Trophoblast cell (in vitro differentiated cells and primary cell): ENCODE results near the gene XXYLT1.

Source experiments
- DNase-seq, 2 donors: peaks; one replicate each; pipeline ENCODE4 v3.0.0-alpha.2; 2016
- H2AFZ ChIP-seq: 2 replicates; pipeline ENCODE4 v1.6.1; 2013; ENCODE audit warnings: low read length, moderate library complexity, mild to moderate bottlenecking; ENCODE audit not compliant: insufficient read depth, poor library complexity
- H2AK5ac ChIP-seq: 2 replicates; pipeline ENCODE4 v1.6.1; 2013; ENCODE audit warnings: mild to moderate bottlenecking, low read length
- H2BK120ac ChIP-seq: 2 replicates; pipeline ENCODE4 v1.6.1; 2013; ENCODE audit warnings: low read length, mild to moderate bottlenecking, moderate library complexity; ENCODE audit not compliant: insufficient read depth, poor library complexity
- H2BK12ac ChIP-seq: 2 replicates; pipeline ENCODE4 v1.6.1; 2013; ENCODE audit warnings: mild to moderate bottlenecking, low read length, moderate library complexity
- H2BK5ac ChIP-seq: 2 replicates; pipeline ENCODE4 v1.6.1; 2013; ENCODE audit warnings: low read length, low read depth, moderate library complexity, mild to moderate bottlenecking; ENCODE audit not compliant: poor library complexity
- H3K14ac ChIP-seq: 2 replicates; pipeline ENCODE4 v1.6.1; 2013; ENCODE audit warnings: mild to moderate bottlenecking, low read length
- H3K18ac ChIP-seq: 2 replicates; pipeline ENCODE4 v1.6.1; 2013; ENCODE audit warnings: mild to moderate bottlenecking, low read length
- H3K23ac ChIP-seq: 2 replicates; pipeline ENCODE4 v1.6.1; 2013; ENCODE audit warnings: low read length
- H3K27ac ChIP-seq: 2 replicates; pipeline ENCODE4 v1.5.1; 2013; ENCODE audit warnings: low read depth, mild to moderate bottlenecking, inconsistent platforms, low read length, moderate library complexity
- H3K27me3 ChIP-seq: 2 replicates; pipeline ENCODE4 v1.6.1; 2013; ENCODE audit warnings: inconsistent platforms, mild to moderate bottlenecking, low read length, moderate library complexity; ENCODE audit not compliant: insufficient read depth
- H3K36me3 ChIP-seq, 2 experiments: 1 replicate in 1 of 2; 2 replicates in 1 of 2; pipeline ENCODE4 v1.6.1; 2013; ENCODE audit warnings: low read length in 2 of 2, mild to moderate bottlenecking in 2 of 2, moderate library complexity in 1 of 2; ENCODE audit not compliant: insufficient read depth in 2 of 2, control insufficient read depth in 1 of 2
- H3K4ac ChIP-seq: 2 replicates; pipeline ENCODE4 v1.6.1; 2013; ENCODE audit warnings: low read depth, mild to moderate bottlenecking, low read length, moderate library complexity
- H3K4me1 ChIP-seq, 2 experiments: 1 replicate in 1 of 2; 2 replicates in 1 of 2; pipeline ENCODE4 v1.6.1; 2013; ENCODE audit warnings: low read length in 2 of 2, mild to moderate bottlenecking in 2 of 2, moderate library complexity in 1 of 2; ENCODE audit not compliant: insufficient read depth in 2 of 2, control insufficient read depth in 1 of 2
- H3K4me2 ChIP-seq: 2 replicates; pipeline ENCODE4 v1.6.1; 2013; ENCODE audit warnings: inconsistent platforms, mild to moderate bottlenecking, low read length, moderate library complexity
- H3K4me3 ChIP-seq: 2 replicates; pipeline ENCODE4 v1.5.1; 2013; ENCODE audit warnings: mild to moderate bottlenecking, low read depth, low read length, inconsistent platforms
- H3K79me1 ChIP-seq: one replicate; pipeline ENCODE4 v1.6.1; 2013; ENCODE audit warnings: low read length
- H3K79me2 ChIP-seq: 2 replicates; pipeline ENCODE4 v1.6.1; 2013; ENCODE audit warnings: low read length, mild to moderate bottlenecking; ENCODE audit not compliant: control insufficient read depth, insufficient read depth, poor library complexity
- H3K9ac ChIP-seq: 2 replicates; pipeline ENCODE4 v1.6.1; 2013; ENCODE audit warnings: mild to moderate bottlenecking, low read length
- H3K9me3 ChIP-seq: 2 replicates; pipeline ENCODE4 v1.6.1; 2013; ENCODE audit warnings: low read depth, mild to moderate bottlenecking, control low read depth, inconsistent platforms, low read length; ENCODE audit not compliant: insufficient read depth
- H4K12ac ChIP-seq: 2 replicates; pipeline ENCODE4 v1.6.1; 2013; ENCODE audit warnings: low read depth, mild to moderate bottlenecking, low read length, moderate library complexity
- H4K8ac ChIP-seq: 2 replicates; pipeline ENCODE4 v1.6.1; 2013; ENCODE audit warnings: low read depth, mild to moderate bottlenecking, low read length, moderate library complexity
- H4K91ac ChIP-seq: one replicate; pipeline ENCODE4 v1.6.1; 2013; ENCODE audit warnings: low read depth, mild to moderate bottlenecking, low read length, moderate library complexity
- WGBS: extraction: QIAGEN DNeasy Blood & Tissue Kit; methylation state at CpG from one replicate; pipeline ENCODE4 v1.1.7; 2013; ENCODE audit warnings: missing lambda C conversion rate; ENCODE audit not compliant: insufficient read length, insufficient coverage; ENCODE audit errors: extremely low coverage; 5-methylcytosine and 5-hydroxymethylcytosine counted together

The XXYLT1 gene

GRCh38 chr3:195105841-195106417, 165.0 kb downstream of the XXYLT1 start:
- H4K91ac ChIP-seq, result no peak overlapping the region
- H3K23ac ChIP-seq, result no peak overlapping the region
- H3K14ac ChIP-seq, result no peak overlapping the region
- no peak overlapping the region for H3K4me3 ChIP-seq
- H3K4ac ChIP-seq, result no peak overlapping the region
- no peak overlapping the region for H2BK5ac ChIP-seq
- peaks cover 13 to 17% of the 10 kb centered on the region in 2 experiments for H3K4me1 ChIP-seq
- no peak overlapping the region for H4K12ac ChIP-seq
- no peak overlapping the region for H2BK12ac ChIP-seq
- H3K36me3 ChIP-seq, result no peaks in the 10 kb centered on the region
- H3K9ac ChIP-seq, result no peak overlapping the region
- H3K79me1 ChIP-seq, result peaks cover 5% of the 10 kb centered on the region
- no CpG with 5 or more reads among the region's 12 CpGs for WGBS
- peak in 1 of 2 donors; percentile 29 for DNase-seq
- H2AFZ ChIP-seq, result no peak overlapping the region
- no peaks in the 10 kb centered on the region for H3K27me3 ChIP-seq
- peak overlapping the region; percentile 54 for H3K4me2 ChIP-seq
- H2BK120ac ChIP-seq, result no peak overlapping the region
- H3K79me2 ChIP-seq, result no peaks in the 10 kb centered on the region
- H2AK5ac ChIP-seq, result no peak overlapping the region
- H3K18ac ChIP-seq, result no peak overlapping the region
- H4K8ac ChIP-seq, result peak overlapping the region; percentile 8
- no peak overlapping the region for H3K27ac ChIP-seq
- H3K9me3 ChIP-seq, result peaks cover 6% of the 10 kb centered on the region

GRCh38 chr3:195105389-195105788, 165.6 kb downstream of the XXYLT1 start:
- H3K79me2 ChIP-seq, result no peaks in the 10 kb centered on the region
- H3K4ac ChIP-seq, result no peak overlapping the region
- no peak overlapping the region for H3K9ac ChIP-seq
- H3K9me3 ChIP-seq, result peaks cover 3% of the 10 kb centered on the region
- no peak overlapping the region for H3K18ac ChIP-seq
- no peak overlapping the region for H4K8ac ChIP-seq
- H3K4me1 ChIP-seq, result peaks cover 10 to 12% of the 10 kb centered on the region in 2 experiments
- no peak overlapping the region for H2AFZ ChIP-seq
- no peak overlapping the region for H3K4me3 ChIP-seq
- peaks cover 3% of the 10 kb centered on the region for H3K79me1 ChIP-seq
- H4K91ac ChIP-seq, result no peak overlapping the region
- DNase-seq, result peak; percentile 19 to 62
- no peak overlapping the region for H3K27ac ChIP-seq
- H3K23ac ChIP-seq, result no peak overlapping the region
- no CpG with 5 or more reads among the region's 13 CpGs for WGBS
- no peak overlapping the region for H2AK5ac ChIP-seq
- no peak overlapping the region for H2BK120ac ChIP-seq
- no peaks in the 10 kb centered on the region for H3K36me3 ChIP-seq
- no peak overlapping the region for H2BK5ac ChIP-seq
- H3K27me3 ChIP-seq, result no peaks in the 10 kb centered on the region
- H3K4me2 ChIP-seq, result no peak overlapping the region
- H3K14ac ChIP-seq, result no peak overlapping the region
- H4K12ac ChIP-seq, result no peak overlapping the region
- no peak overlapping the region for H2BK12ac ChIP-seq

- Histone ChIP-seq H3K4ac (no peak overlapping the region), H2AK5ac (no peak overlapping the region)
- WGBS, result no CpG with 5 or more reads among the region's 8 CpGs
Measured at GRCh38 chr3:195104340-195104739, 166.6 kb downstream of the XXYLT1 start.

DNA sequence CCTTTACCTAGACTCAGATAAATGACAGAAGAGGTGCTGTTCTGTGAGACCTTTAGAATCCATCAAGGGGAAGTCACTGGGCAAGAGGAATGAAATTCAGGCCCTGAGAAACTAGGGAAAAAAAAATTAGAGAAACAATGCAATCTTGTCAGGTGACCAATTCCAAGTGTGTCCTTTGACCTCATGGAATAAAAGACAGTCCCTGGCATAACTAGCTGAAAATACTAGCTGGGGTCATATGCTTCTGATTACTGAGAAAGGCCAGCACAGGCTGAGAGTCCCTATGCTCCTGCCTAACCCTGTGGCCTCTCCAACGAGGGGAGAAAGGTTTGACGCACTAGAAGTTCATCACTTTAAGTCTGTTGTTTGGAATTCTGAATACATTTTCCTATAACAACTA, 167.3 kb downstream of the XXYLT1 start:
- Histone ChIP-seq H3K14ac (no peak overlapping the region), H2BK12ac (no peak overlapping the region), H3K4me2 (no peak overlapping the region), H2AK5ac (no peak overlapping the region), H3K4me1 (peaks cover 10 to 11% of the 10 kb centered on the region in 2 experiments), H3K9me3 (no peaks in the 10 kb centered on the region), H4K8ac (no peak overlapping the region), H3K23ac (no peak overlapping the region), H3K9ac (no peak overlapping the region), H3K79me1 (peaks cover 3% of the 10 kb centered on the region), H3K4ac (no peak overlapping the region), H3K79me2 (no peaks in the 10 kb centered on the region), H2AFZ (no peak overlapping the region), H4K12ac (no peak overlapping the region), H2BK5ac (no peak overlapping the region), H3K36me3 (no peaks in the 10 kb centered on the region), H3K27me3 (no peaks in the 10 kb centered on the region), H3K27ac (no peak overlapping the region), H2BK120ac (no peak overlapping the region), H3K4me3 (no peak overlapping the region), H3K18ac (no peak overlapping the region), H4K91ac (no peak overlapping the region)
- WGBS, result no CpG with 5 or more reads among the region's 2 CpGs
- no peak for DNase-seq

More at GRCh38 chr3:195104340-195104739, 166.6 kb downstream of the XXYLT1 start:
- Histone ChIP-seq H3K27me3 (no peaks in the 10 kb centered on the region), H3K27ac (no peak overlapping the region), H3K9me3 (no peaks in the 10 kb centered on the region), H3K4me3 (no peak overlapping the region), H3K79me1 (peaks cover 3% of the 10 kb centered on the region), H2BK12ac (no peak overlapping the region), H3K14ac (no peak overlapping the region), H4K91ac (no peak overlapping the region), H2BK120ac (no peak overlapping the region), H2AFZ (no peak overlapping the region), H4K8ac (no peak overlapping the region), H3K18ac (no peak overlapping the region), H4K12ac (no peak overlapping the region), H3K79me2 (no peaks in the 10 kb centered on the region), H3K4me1 (peaks cover 10 to 11% of the 10 kb centered on the region in 2 experiments), H2BK5ac (no peak overlapping the region), H3K23ac (no peak overlapping the region), H3K36me3 (no peaks in the 10 kb centered on the region), H3K4me2 (no peak overlapping the region), H3K9ac (no peak overlapping the region)
- DNase-seq, result no peak
